Gastrocnemius medialis (tissue), 4 donors: ENCODE data around the gene RNU6-9.

ENCODE experiments used
- CTCF ChIP-seq, 5 experiments: fragments of 450-650 bp in 3 of 5; fragments of 200-600 bp in 2 of 5; sonication (generic) in 2 of 5; IDR thresholded peaks in 4 of 5; conservative IDR thresholded peaks in 1 of 5; 1 replicate in 4 of 5; 2 replicates in 1 of 5; pipeline ENCODE4 v1.5.1; 2016 to 2019; ENCODE audit warnings: antibody characterized with exemption in 5 of 5, mild to moderate bottlenecking in 3 of 5, moderate library complexity in 3 of 5
- POLR2A ChIP-seq, 2 donors: fragments of 450-650 bp; IDR thresholded peaks; one replicate each; pipeline ENCODE4 v1.6.1; 2017; ENCODE audit warnings: antibody characterized with exemption in 2 of 2, mild to moderate bottlenecking in 2 of 2, moderate library complexity in 2 of 2

- TF ChIP-seq POLR2A (IDR thresholded peaks at IDR 0.05) (no peak), CTCF (IDR thresholded peaks at IDR 0.05 in 4 of 5, conservative IDR thresholded peaks at IDR 0.05 in 1 of 5) (no peak)
Measured at GRCh38 chr19:896434-896833, 3.1 kb downstream of the RNU6-9 start.
